Liver (tissue), 3 donors: ENCODE results near the gene SOSTDC1.

Source experiments
- EGR1 ChIP-seq, 2 donors: IDR thresholded peaks; 2 replicates each; pipeline ENCODE4 v1.6.1; 2016 to 2018; ENCODE audit warnings: antibody characterized with exemption in 2 of 2, low read depth in 2 of 2
- FOXA1 ChIP-seq: IDR thresholded peaks from 2 replicates; pipeline ENCODE4 v1.6.1; 2016; ENCODE audit warnings: antibody characterized with exemption
- GABPA ChIP-seq, 2 donors: IDR thresholded peaks in 1 of 2; conservative IDR thresholded peaks in 1 of 2; 2 replicates each; pipeline ENCODE4 v1.6.1; 2016; ENCODE audit warnings: antibody characterized with exemption in 2 of 2, mild to moderate bottlenecking in 1 of 2, moderate library complexity in 1 of 2
- JUND ChIP-seq, 2 donors: IDR thresholded peaks; 2 replicates each; pipeline ENCODE4 v1.6.1; 2016; ENCODE audit warnings: antibody characterized with exemption in 2 of 2
- RAD21 ChIP-seq, 2 donors: IDR thresholded peaks; 2 replicates each; pipeline ENCODE4 v1.6.1; 2016; ENCODE audit warnings: antibody characterized with exemption in 2 of 2, mild to moderate bottlenecking in 2 of 2
- SP1 ChIP-seq: IDR thresholded peaks from 2 replicates; pipeline ENCODE4 v1.6.1; 2018; ENCODE audit warnings: antibody characterized with exemption, mild to moderate bottlenecking
- TAF1 ChIP-seq: conservative IDR thresholded peaks from 2 replicates; pipeline ENCODE4 v1.6.1; 2016; ENCODE audit warnings: antibody characterized with exemption, mild to moderate bottlenecking
- YY1 ChIP-seq: IDR thresholded peaks from 2 replicates; pipeline ENCODE4 v1.6.1; 2016; ENCODE audit warnings: antibody characterized with exemption, mild to moderate bottlenecking
- TF ChIP-seq, protein P1 (sequence below): fragments of 150-350 bp; IDR thresholded peaks from 2 replicates; pipeline ENCODE4 v1.5.1; 2017; ENCODE audit warnings: improper control_type of control experiment, low read depth, low read length; ENCODE audit not compliant: missing input control
- TF ChIP-seq, protein P2 (sequence below): IDR thresholded peaks from 2 replicates; pipeline ENCODE4 v1.6.1; 2016; ENCODE audit warnings: antibody characterized with exemption
- TF ChIP-seq, protein P3 (sequence below): IDR thresholded peaks from 2 replicates; pipeline ENCODE4 v1.6.1; 2016; ENCODE audit warnings: antibody characterized with exemption, mild to moderate bottlenecking
- TF ChIP-seq, protein P4 (sequence below): IDR thresholded peaks from 2 replicates; pipeline ENCODE4 v1.6.1; 2016; ENCODE audit warnings: antibody characterized with exemption
- TF ChIP-seq, protein P5 (sequence below): IDR thresholded peaks from 2 replicates; pipeline ENCODE4 v1.6.1; 2016; ENCODE audit warnings: antibody characterized with exemption
- donor health status: healthy.
- donor health status: healthy.

DNA sequence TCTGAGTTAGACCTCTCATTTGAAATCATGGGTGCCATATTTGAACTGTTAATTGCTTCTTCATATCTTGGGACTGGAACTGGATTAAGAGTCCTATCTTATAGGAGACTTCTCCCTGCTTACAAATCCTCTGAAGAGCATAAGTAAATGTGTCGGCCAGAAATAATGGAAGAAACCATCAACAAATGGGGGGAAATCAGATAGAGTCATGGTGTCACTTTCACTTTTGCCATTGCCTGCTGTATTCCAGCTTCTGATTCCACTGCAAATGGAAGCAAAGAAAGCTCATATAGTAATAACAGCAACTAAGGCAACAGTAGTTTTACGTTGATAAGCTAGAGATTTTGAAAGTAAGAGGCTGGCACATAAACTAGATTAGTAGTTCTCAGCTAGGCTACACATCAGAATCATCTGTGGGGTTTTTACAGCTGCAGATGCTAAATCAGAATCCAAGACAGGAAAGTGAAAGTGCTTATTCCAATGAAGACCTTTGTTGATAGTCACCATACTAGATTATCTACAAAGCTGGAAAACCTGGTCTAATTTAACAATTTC lies 31.9 kb downstream of the SOSTDC1 start:
- TF ChIP-seq, protein P1, sequence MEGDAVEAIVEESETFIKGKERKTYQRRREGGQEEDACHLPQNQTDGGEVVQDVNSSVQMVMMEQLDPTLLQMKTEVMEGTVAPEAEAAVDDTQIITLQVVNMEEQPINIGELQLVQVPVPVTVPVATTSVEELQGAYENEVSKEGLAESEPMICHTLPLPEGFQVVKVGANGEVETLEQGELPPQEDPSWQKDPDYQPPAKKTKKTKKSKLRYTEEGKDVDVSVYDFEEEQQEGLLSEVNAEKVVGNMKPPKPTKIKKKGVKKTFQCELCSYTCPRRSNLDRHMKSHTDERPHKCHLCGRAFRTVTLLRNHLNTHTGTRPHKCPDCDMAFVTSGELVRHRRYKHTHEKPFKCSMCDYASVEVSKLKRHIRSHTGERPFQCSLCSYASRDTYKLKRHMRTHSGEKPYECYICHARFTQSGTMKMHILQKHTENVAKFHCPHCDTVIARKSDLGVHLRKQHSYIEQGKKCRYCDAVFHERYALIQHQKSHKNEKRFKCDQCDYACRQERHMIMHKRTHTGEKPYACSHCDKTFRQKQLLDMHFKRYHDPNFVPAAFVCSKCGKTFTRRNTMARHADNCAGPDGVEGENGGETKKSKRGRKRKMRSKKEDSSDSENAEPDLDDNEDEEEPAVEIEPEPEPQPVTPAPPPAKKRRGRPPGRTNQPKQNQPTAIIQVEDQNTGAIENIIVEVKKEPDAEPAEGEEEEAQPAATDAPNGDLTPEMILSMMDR = no peak
- TF ChIP-seq SP1 = no peak
- no peak for TF ChIP-seq EGR1 (IDR thresholded peaks at IDR 0.05; ENCODE audit: low read depth in 2 of 2)
- no peak for TF ChIP-seq TAF1
- TF ChIP-seq, protein P2, sequence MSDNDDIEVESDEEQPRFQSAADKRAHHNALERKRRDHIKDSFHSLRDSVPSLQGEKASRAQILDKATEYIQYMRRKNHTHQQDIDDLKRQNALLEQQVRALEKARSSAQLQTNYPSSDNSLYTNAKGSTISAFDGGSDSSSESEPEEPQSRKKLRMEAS = no peak
- no peak for TF ChIP-seq GABPA (IDR thresholded peaks at IDR 0.05 in 1 of 2, conservative IDR thresholded peaks at IDR 0.05 in 1 of 2)
- TF ChIP-seq, protein P3, sequence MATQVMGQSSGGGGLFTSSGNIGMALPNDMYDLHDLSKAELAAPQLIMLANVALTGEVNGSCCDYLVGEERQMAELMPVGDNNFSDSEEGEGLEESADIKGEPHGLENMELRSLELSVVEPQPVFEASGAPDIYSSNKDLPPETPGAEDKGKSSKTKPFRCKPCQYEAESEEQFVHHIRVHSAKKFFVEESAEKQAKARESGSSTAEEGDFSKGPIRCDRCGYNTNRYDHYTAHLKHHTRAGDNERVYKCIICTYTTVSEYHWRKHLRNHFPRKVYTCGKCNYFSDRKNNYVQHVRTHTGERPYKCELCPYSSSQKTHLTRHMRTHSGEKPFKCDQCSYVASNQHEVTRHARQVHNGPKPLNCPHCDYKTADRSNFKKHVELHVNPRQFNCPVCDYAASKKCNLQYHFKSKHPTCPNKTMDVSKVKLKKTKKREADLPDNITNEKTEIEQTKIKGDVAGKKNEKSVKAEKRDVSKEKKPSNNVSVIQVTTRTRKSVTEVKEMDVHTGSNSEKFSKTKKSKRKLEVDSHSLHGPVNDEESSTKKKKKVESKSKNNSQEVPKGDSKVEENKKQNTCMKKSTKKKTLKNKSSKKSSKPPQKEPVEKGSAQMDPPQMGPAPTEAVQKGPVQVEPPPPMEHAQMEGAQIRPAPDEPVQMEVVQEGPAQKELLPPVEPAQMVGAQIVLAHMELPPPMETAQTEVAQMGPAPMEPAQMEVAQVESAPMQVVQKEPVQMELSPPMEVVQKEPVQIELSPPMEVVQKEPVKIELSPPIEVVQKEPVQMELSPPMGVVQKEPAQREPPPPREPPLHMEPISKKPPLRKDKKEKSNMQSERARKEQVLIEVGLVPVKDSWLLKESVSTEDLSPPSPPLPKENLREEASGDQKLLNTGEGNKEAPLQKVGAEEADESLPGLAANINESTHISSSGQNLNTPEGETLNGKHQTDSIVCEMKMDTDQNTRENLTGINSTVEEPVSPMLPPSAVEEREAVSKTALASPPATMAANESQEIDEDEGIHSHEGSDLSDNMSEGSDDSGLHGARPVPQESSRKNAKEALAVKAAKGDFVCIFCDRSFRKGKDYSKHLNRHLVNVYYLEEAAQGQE = no peak
- no peak for TF ChIP-seq RAD21 (IDR thresholded peaks at IDR 0.05)
- TF ChIP-seq, protein P4, sequence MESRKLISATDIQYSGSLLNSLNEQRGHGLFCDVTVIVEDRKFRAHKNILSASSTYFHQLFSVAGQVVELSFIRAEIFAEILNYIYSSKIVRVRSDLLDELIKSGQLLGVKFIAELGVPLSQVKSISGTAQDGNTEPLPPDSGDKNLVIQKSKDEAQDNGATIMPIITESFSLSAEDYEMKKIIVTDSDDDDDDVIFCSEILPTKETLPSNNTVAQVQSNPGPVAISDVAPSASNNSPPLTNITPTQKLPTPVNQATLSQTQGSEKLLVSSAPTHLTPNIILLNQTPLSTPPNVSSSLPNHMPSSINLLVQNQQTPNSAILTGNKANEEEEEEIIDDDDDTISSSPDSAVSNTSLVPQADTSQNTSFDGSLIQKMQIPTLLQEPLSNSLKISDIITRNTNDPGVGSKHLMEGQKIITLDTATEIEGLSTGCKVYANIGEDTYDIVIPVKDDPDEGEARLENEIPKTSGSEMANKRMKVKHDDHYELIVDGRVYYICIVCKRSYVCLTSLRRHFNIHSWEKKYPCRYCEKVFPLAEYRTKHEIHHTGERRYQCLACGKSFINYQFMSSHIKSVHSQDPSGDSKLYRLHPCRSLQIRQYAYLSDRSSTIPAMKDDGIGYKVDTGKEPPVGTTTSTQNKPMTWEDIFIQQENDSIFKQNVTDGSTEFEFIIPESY = no peak
- TF ChIP-seq, protein P5, sequence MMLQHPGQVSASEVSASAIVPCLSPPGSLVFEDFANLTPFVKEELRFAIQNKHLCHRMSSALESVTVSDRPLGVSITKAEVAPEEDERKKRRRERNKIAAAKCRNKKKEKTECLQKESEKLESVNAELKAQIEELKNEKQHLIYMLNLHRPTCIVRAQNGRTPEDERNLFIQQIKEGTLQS = no peak
- no peak for TF ChIP-seq YY1
- no peak for TF ChIP-seq FOXA1
- TF ChIP-seq JUND (IDR thresholded peaks at IDR 0.05) = no peak
